PC-3 (cell line): ENCODE data around the gene PTGDS.

ENCODE experiments used
- CTCF ChIP-seq: fragments of 300-600 bp; sonication (generic); conservative IDR thresholded peaks from 2 replicates; pipeline ENCODE4 v1.5.1; 2017; ENCODE audit warnings: antibody characterized with exemption, low read depth, mild to moderate bottlenecking, low read length
- EZH2 ChIP-seq: fragments of 300-600 bp; sonication (generic); IDR thresholded peaks from one replicate; pipeline ENCODE4 v1.6.1; 2017; ENCODE audit warnings: antibody characterized with exemption, mild to moderate bottlenecking, low read length; ENCODE audit not compliant: unreplicated experiment

GRCh38 chr9:137011156-137011555 is 33.9 kb downstream of the PTGDS start:
- TF ChIP-seq CTCF, result no peak
- no peak for TF ChIP-seq EZH2
